ENCODE results near the gene PRKACA.

Gene PRKACA

DNA sequence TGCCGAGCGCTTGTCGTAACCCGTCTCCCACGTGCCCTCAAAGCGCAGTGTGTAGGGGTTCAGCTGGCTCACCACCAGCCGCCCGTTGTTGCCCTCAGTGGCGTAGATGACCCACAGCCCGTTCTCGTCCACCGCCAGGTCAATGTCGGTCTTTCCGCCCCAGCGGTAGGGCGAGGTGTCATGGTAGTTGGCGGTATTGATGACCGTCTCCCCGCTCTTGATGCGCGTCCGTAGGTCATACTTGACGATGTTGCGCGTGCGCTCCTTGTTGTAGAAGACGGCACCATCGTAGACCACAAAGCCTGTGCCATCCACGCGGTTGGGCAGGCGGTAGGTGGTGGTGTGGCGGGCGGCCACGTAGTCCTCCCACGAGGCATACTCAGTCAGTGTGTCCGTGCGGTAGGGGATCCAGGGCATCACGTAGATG is 45.3 kb upstream of the PRKACA start:
- no peaks in the 10 kb centered on the region for H3K27me3 Mint-ChIP-seq (ENCODE audit: low read depth)
- TF ChIP-seq, protein P1, sequence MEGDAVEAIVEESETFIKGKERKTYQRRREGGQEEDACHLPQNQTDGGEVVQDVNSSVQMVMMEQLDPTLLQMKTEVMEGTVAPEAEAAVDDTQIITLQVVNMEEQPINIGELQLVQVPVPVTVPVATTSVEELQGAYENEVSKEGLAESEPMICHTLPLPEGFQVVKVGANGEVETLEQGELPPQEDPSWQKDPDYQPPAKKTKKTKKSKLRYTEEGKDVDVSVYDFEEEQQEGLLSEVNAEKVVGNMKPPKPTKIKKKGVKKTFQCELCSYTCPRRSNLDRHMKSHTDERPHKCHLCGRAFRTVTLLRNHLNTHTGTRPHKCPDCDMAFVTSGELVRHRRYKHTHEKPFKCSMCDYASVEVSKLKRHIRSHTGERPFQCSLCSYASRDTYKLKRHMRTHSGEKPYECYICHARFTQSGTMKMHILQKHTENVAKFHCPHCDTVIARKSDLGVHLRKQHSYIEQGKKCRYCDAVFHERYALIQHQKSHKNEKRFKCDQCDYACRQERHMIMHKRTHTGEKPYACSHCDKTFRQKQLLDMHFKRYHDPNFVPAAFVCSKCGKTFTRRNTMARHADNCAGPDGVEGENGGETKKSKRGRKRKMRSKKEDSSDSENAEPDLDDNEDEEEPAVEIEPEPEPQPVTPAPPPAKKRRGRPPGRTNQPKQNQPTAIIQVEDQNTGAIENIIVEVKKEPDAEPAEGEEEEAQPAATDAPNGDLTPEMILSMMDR (IDR thresholded peaks at IDR 0.05; ENCODE audit: unreplicated experiment in 3 of 3), result no peak
- H3K27ac Mint-ChIP-seq, result no peak overlapping the region
- no peaks in the 10 kb centered on the region for H3K9me3 Mint-ChIP-seq
- H3K4me1 Mint-ChIP-seq, result peaks cover 20% of the 10 kb centered on the region
- H3K4me3 Mint-ChIP-seq, result no peak overlapping the region
- peaks cover 18% of the 10 kb centered on the region for H3K36me3 Mint-ChIP-seq (ENCODE audit: low read depth)

DNA sequence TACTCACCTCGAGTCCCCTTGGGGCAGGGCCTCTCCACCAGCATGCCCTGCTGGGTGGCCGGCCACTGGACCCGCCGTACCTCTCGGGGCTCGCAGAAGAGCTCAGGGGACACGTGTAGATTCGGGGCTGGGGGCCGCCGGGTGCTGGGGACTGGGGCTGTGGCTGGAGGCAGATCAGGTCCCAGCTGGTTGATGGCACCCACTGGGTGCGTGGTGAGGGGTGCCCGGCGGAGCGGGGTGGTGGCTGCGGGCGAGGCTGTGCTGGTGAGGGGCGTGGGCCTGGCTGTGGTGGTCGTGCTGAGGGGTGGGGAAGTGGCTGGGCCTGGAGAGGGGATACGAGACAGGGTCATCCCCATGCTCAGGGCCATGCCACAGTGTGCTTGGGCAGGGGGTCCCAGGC is 43.7 kb upstream of the PRKACA start:
- H3K4me1 Mint-ChIP-seq, result peaks cover 7% of the 10 kb centered on the region
- H3K4me3 Mint-ChIP-seq, result no peak overlapping the region
- H3K27ac Mint-ChIP-seq, result no peak overlapping the region
- no peaks in the 10 kb centered on the region for H3K9me3 Mint-ChIP-seq
- TF ChIP-seq, protein P1 (IDR thresholded peaks at IDR 0.05; ENCODE audit: unreplicated experiment in 3 of 3), result no peak
- no peaks in the 10 kb centered on the region for H3K27me3 Mint-ChIP-seq (ENCODE audit: low read depth)
- H3K36me3 Mint-ChIP-seq (ENCODE audit: low read depth), result peaks cover 30% of the 10 kb centered on the region

DNA sequence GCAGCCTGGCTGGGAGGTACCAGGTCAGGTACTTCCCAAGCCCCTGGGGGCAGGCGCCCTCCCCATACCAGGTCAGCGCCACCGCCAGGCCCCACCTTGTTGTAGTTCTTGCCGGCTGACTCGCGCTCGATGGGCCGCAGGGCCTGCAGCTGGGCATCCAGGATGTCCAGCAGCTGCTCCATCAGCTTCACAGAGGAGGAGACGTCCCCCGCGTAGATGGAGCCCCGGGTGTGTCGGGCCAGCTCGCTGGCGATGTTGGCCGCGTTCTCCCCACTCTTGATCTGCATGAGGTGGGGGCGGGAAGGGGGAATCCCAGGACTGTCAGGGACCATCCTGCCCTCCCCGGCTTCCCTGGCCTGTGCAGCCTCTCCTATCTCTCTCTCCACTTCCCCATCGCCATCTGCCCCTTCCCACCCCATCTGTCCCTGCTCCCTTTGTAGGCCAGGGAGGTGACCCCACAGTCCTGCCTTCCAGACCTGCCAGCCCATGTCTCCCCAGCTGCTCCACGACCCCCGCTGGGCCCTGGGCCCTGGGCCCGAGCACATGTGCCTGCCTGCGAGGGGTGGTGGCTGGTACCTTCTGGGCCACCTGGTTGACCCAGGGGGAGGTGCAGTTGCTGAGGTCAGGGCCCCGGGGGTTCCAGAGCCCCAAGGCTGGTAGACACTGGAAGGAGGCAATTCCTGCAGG is 42.6 kb upstream of the PRKACA start:
- TF ChIP-seq, protein P1 (IDR thresholded peaks at IDR 0.05; ENCODE audit: unreplicated experiment in 3 of 3), result no peak
- no peaks in the 10 kb centered on the region for H3K4me1 Mint-ChIP-seq
- H3K9me3 Mint-ChIP-seq, result no peaks in the 10 kb centered on the region
- H3K27ac Mint-ChIP-seq, result no peak overlapping the region
- H3K36me3 Mint-ChIP-seq (ENCODE audit: low read depth), result peaks cover 35% of the 10 kb centered on the region
- no peaks in the 10 kb centered on the region for H3K27me3 Mint-ChIP-seq (ENCODE audit: low read depth)
- H3K4me3 Mint-ChIP-seq, result no peak overlapping the region

DNA sequence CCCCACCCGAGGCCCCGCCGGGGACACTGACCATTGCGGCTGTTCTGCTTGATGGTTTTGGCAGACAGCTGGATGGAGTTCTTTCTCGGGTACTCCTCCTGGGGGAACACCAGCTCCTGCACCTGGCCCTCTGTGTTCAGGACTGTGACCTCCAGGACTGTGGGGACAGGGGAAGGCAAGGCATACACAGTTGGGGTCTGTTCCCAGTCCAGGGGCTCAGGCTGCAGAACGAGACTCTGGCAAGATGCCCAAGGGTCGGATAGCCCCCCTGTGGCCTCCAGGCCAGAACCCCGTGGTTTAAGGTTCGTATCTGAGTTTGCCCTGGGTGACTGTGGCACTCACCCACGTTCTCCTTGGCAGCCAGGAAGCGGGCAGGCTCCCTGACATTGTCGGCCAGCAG is 41.5 kb upstream of the PRKACA start:
- no peak overlapping the region for H3K4me3 Mint-ChIP-seq
- H3K27me3 Mint-ChIP-seq (ENCODE audit: low read depth), result no peaks in the 10 kb centered on the region
- peaks cover 43% of the 10 kb centered on the region for H3K36me3 Mint-ChIP-seq (ENCODE audit: low read depth)
- TF ChIP-seq, protein P1 (IDR thresholded peaks at IDR 0.05; ENCODE audit: unreplicated experiment in 3 of 3), result no peak
- no peaks in the 10 kb centered on the region for H3K4me1 Mint-ChIP-seq
- H3K9me3 Mint-ChIP-seq, result no peaks in the 10 kb centered on the region
- no peak overlapping the region for H3K27ac Mint-ChIP-seq

DNA sequence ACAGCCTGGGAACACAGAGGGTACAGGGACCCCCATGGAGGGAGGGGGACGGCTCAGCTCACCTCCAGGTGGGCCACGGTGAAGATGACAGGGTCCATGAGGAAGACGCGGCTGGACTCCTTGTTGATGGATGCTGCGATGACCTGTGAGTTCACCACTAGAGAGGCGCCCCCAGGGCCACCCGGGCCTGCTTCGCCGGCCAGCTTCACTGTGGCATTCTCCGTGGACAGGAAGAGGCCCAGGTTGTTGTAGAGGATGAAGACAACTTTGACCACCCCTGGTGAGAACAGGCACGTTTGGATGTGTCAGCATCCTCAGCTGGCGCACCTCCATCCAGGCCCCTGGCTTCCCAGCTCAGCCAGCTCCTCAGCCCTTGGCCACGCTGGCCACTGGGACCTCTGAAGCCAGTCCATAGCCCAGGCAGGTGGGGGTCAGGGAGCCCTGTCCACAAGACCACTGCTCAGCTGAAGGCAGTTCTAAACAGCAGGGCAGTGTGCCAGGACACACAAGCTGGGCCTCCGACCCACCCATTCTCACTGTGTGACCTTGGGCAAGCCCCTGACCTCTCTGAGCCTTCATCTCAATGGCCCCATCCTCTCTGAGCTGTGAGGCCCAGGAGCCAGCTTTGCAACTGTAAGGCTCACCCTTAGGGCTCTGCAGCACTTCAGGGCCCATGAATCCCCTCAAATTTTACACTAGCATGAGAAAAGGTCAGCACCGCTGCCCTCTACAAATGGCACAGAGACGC is 40.9 kb upstream of the PRKACA start:
- Mint-ChIP-seq H3K4me1 (no peaks in the 10 kb centered on the region), H3K9me3 (no peaks in the 10 kb centered on the region), H3K36me3 (ENCODE audit: low read depth) (peaks cover 43% of the 10 kb centered on the region), H3K4me3 (no peak overlapping the region), H3K27me3 (ENCODE audit: low read depth) (no peaks in the 10 kb centered on the region), H3K27ac (no peak overlapping the region)
- TF ChIP-seq, protein P1 (IDR thresholded peaks at IDR 0.05; ENCODE audit: unreplicated experiment in 3 of 3), result no peak
